Heart left ventricle (tissue), 13 donors: ENCODE results near the gene TBC1D1.

Experiments used
- CTCF ChIP-seq, 12 donors: fragments of 200-600 bp; sonication (generic) in 4 of 12; IDR thresholded peaks; one replicate each; pipeline versions ENCODE4 v1.5.0 to v1.8.0; 2018 to 2022; ENCODE audit warnings: antibody characterized with exemption in 12 of 12, mild to moderate bottlenecking in 5 of 12
- POLR2A ChIP-seq, 2 donors: fragments of 450-650 bp; IDR thresholded peaks; one replicate each; pipeline ENCODE4 v1.6.1; 2017; ENCODE audit warnings: antibody characterized with exemption in 2 of 2, mild to moderate bottlenecking in 2 of 2, moderate library complexity in 2 of 2
- donor health status: ischemic (EF 13 %, LVEDD 7.1; RV severe dilation, severe dysfunction).
- donor health status: DM: no; HTN: yes; CAD: no.
- donor health status: DM: no; HTN: no; CAD: no.
- donor health status: ischemic (EF 25% LVEDD 6.9; RV normal size, moderate dysfunction).
- donor health status: ischemic (EF 25% LVEDD 5.7; RV mildly dilated, moderate dysfunction).
- donor health status: ischemic (EF 35%, LVEDD 5.7; RV mildly dilated, moderate dysfunction).
- donor health status: nonischemic (EF 11% LVEDD 7.7; RV severe dilation, severe dysfunction).
- donor health status: DM: yes; HTN: yes; CAD: no.
- donor health status: PGD.
- donor health status: ischemic (EF 29% LVEDD 5.4; RV normal size, mild dysfunction).
- donor health status: nonischemic (EF 23%, LVEDD 6.1; RV moderate dilation, normal function).

GRCh38 chr4:38046727-38047489, 156.0 kb downstream of the TBC1D1 start:
- TF ChIP-seq CTCF (IDR thresholded peaks at IDR 0.05) (no peak), POLR2A (IDR thresholded peaks at IDR 0.05) (no peak)
